ENCODE measurements around the gene NIPSNAP2. TPM values are rescaled to one million over a fixed set of nuclear protein-coding genes. Genes with fewer than 3 reads are reported as not detected.
"Not testable (repeated sequence)": the region's sequence is repeated elsewhere in the genome, so short reads cannot be mapped to it uniquely, and the experiment has no call there.

Gene NIPSNAP2
- polyA plus RNA-seq, 3 donors = 97.2 to 114 (median 114) TPM

- DNase-seq = no peak
Observed at GRCh38 chr7:55966851-55967250, 2.5 kb downstream of the NIPSNAP2 start.

GRCh38 chr7:55969391-55969790, 5.0 kb downstream of the NIPSNAP2 start:
- no peak for DNase-seq

GRCh38 chr7:55970561-55970960, 6.2 kb downstream of the NIPSNAP2 start:
- no peak for DNase-seq

- no peak for DNase-seq
Observed at GRCh38 chr7:55970978-55971377, 6.6 kb downstream of the NIPSNAP2 start.

- DNase-seq = no peak
Observed at GRCh38 chr7:55973747-55974250, 9.4 kb downstream of the NIPSNAP2 start.

GRCh38 chr7:55975988-55976633, 11.7 kb downstream of the NIPSNAP2 start:
- DNase-seq = no peak

GRCh38 chr7:55977831-55978230, 13.4 kb downstream of the NIPSNAP2 start:
- no peak for DNase-seq

GRCh38 chr7:55980266-55980665, 15.9 kb downstream of the NIPSNAP2 start:
- no peak for DNase-seq

GRCh38 chr7:55983537-55983936, 19.2 kb downstream of the NIPSNAP2 start:
- DNase-seq = no peak

GRCh38 chr7:55992346-55992745, 28.0 kb downstream of the NIPSNAP2 start:
- no peak for DNase-seq

- DNase-seq = no peak
Observed at GRCh38 chr7:55996856-55997500, 32.6 kb downstream of the NIPSNAP2 start.

- DNase-seq = no peak
Observed at GRCh38 chr7:56003749-56004148, 39.4 kb downstream of the NIPSNAP2 start.

GRCh38 chr7:56007167-56007652, 42.8 kb downstream of the NIPSNAP2 start:
- no peak for DNase-seq

- no peak for DNase-seq
Observed at GRCh38 chr7:56007891-56008290, 43.5 kb downstream of the NIPSNAP2 start.

GRCh38 chr7:56009695-56010094, 45.3 kb downstream of the NIPSNAP2 start:
- no peak for DNase-seq

GRCh38 chr7:56017015-56017414, 52.6 kb downstream of the NIPSNAP2 start:
- DNase-seq = not testable (repeated sequence)

GRCh38 chr7:56019501-56019900, 55.1 kb downstream of the NIPSNAP2 start:
- DNase-seq = no peak

GRCh38 chr7:56023500-56023899, 59.1 kb downstream of the NIPSNAP2 start:
- DNase-seq = no peak

GRCh38 chr7:56026538-56026937, 62.2 kb downstream of the NIPSNAP2 start:
- no peak for DNase-seq

GRCh38 chr7:56028942-56029630, 64.7 kb downstream of the NIPSNAP2 start:
- no peak for DNase-seq

GRCh38 chr7:56030340-56030739, 66.0 kb downstream of the NIPSNAP2 start:
- no peak for DNase-seq

GRCh38 chr7:56031556-56031955, 67.2 kb downstream of the NIPSNAP2 start:
- not testable (repeated sequence) for DNase-seq

- DNase-seq = not testable (repeated sequence)
Observed at GRCh38 chr7:56032578-56032977, 68.2 kb downstream of the NIPSNAP2 start.

All from renal pelvis (tissue), 4 donors.